Vagina (tissue), 2 donors: ENCODE results near the gene COL28A1. TPM values are rescaled to one million over a fixed set of nuclear protein-coding genes. Genes with fewer than 3 reads are reported as not detected.

ENCODE experiments used
- DNase-seq, 2 donors: peaks; one replicate each; pipeline ENCODE4 v3.0.0-alpha.2; 2017; ENCODE audit errors: extremely low spot score in 2 of 2
- H3K27ac ChIP-seq: fragments of 200-600 bp; sonication (generic); one replicate; pipeline ENCODE4 v1.5.1; 2019
- H3K27me3 ChIP-seq: fragments of 200-600 bp; sonication (generic); one replicate; pipeline ENCODE4 v1.5.1; 2019
- H3K36me3 ChIP-seq, 2 donors: fragments of 200-600 bp; sonication (generic); one replicate each; pipeline ENCODE4 v1.5.1; 2017 to 2019
- H3K4me1 ChIP-seq: fragments of 200-600 bp; sonication (generic); one replicate; pipeline ENCODE4 v1.5.1; 2019
- H3K4me3 ChIP-seq, 2 donors: fragments of 200-600 bp; sonication (generic); 1 replicate in 1 of 2; 2 replicates in 1 of 2; pipeline ENCODE4 v1.5.1; 2016 to 2019
- H3K9me3 ChIP-seq: fragments of 200-600 bp; sonication (generic); one replicate; pipeline ENCODE4 v1.5.1; 2019
- CTCF ChIP-seq, 3 experiments: fragments of 450-650 bp in 2 of 3; fragments of 200-600 bp in 1 of 3; sonication (generic) in 1 of 3; IDR thresholded peaks; one replicate each; pipeline ENCODE4 v1.5.1; 2017 to 2019; ENCODE audit warnings: antibody characterized with exemption in 3 of 3, mild to moderate bottlenecking in 2 of 3, moderate library complexity in 2 of 3
- POLR2A ChIP-seq, 2 donors: fragments of 450-650 bp; IDR thresholded peaks; one replicate each; pipeline ENCODE4 v1.6.1; 2017; ENCODE audit warnings: antibody characterized with exemption in 2 of 2, mild to moderate bottlenecking in 2 of 2, moderate library complexity in 2 of 2
- POLR2AphosphoS5 ChIP-seq, 2 donors: sonication (generic); formaldehyde crosslinking; IDR thresholded peaks; one replicate each; pipeline ENCODE4 v1.9.0; 2017; ENCODE audit warnings: antibody characterized with exemption in 2 of 2, mild to moderate bottlenecking in 2 of 2, low read depth in 1 of 2; ENCODE audit not compliant: insufficient read depth in 1 of 2
- intact Hi-C: fragments of 100-400 bp; cut with DNase I; formaldehyde crosslinking; loops from one replicate; pipeline ENCODE4 v1.15.1; 2023
- total RNA-seq: library from RNA; depleted of rRNA; stranded (reverse); fragments of >200 nt; gene quantifications from one replicate; pipeline ENCODE4 v1.2.3, GENCODE V29; 2016

COL28A1 gene
- total RNA-seq, 1 donor from 2014 or later, result 5.4 TPM

- no peaks in the 10 kb centered on the region for H3K9me3 ChIP-seq
- intact Hi-C loops, result no loop called here
- TF ChIP-seq POLR2AphosphoS5 (IDR thresholded peaks at IDR 0.05; ENCODE audit: insufficient read depth in 1 of 2, low read depth in 1 of 2), result peak in 1 of 2 donors; percentile 45
- TF ChIP-seq POLR2A (IDR thresholded peaks at IDR 0.05), result no peak
- no peaks in the 10 kb centered on the region for H3K27me3 ChIP-seq
- no peak for DNase-seq
- H3K4me1 ChIP-seq, result peaks cover 12% of the 10 kb centered on the region
- H3K27ac ChIP-seq, result peak overlapping the region; percentile 38
- H3K4me3 ChIP-seq, result no peak overlapping the region
- no peaks in the 10 kb centered on the region for H3K36me3 ChIP-seq
These were observed 96.8 kb downstream of the COL28A1 start for GRCh38 chr7:7438851-7439250.

GRCh38 chr7:7435978-7436377 is 99.7 kb downstream of the COL28A1 start:
- DNase-seq, result no peak
- Histone ChIP-seq H3K9me3 (no peaks in the 10 kb centered on the region), H3K4me1 (peaks cover 12% of the 10 kb centered on the region), H3K27ac (no peak overlapping the region), H3K4me3 (no peak overlapping the region), H3K36me3 (no peaks in the 10 kb centered on the region), H3K27me3 (no peaks in the 10 kb centered on the region)
- intact Hi-C loops, result no loop called here
- TF ChIP-seq CTCF (IDR thresholded peaks at IDR 0.05), result no peak
- no peak for TF ChIP-seq POLR2AphosphoS5 (IDR thresholded peaks at IDR 0.05; ENCODE audit: insufficient read depth in 1 of 2, low read depth in 1 of 2)
- no peak for TF ChIP-seq POLR2A (IDR thresholded peaks at IDR 0.05)

- Histone ChIP-seq H3K4me1 (peaks cover 18% of the 10 kb centered on the region), H3K27me3 (no peaks in the 10 kb centered on the region), H3K36me3 (no peaks in the 10 kb centered on the region), H3K27ac (peak overlapping the region; percentile 1), H3K4me3 (no peak overlapping the region), H3K9me3 (no peaks in the 10 kb centered on the region)
- TF ChIP-seq POLR2AphosphoS5 (IDR thresholded peaks at IDR 0.05; ENCODE audit: insufficient read depth in 1 of 2, low read depth in 1 of 2) (no peak), POLR2A (IDR thresholded peaks at IDR 0.05) (no peak), CTCF (IDR thresholded peaks at IDR 0.05) (no peak)
- intact Hi-C loops, result no loop called here
- DNase-seq, result no peak
These were observed 101.3 kb downstream of the COL28A1 start for GRCh38 chr7:7434329-7434728.

DNA sequence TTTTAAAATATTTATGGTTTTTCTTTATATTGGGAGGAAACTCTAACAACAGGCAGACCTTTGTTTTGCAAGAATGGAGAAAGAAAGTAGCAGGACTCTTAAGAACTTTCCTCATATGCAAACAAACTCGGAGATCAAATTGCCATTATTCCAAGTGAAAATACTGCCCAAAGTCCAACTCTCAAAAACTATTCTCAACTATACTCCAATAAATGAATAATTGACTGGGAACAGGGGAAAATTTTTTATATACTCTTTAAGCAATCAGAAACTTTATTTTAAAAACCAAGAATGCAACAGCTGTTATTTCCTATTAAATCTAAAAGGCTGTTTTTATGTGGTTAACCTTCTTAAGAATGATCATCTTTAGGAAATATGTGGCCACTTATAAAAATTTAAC is 101.9 kb downstream of the COL28A1 start:
- intact Hi-C loops, result no loop called here
- no peak overlapping the region for H3K4me3 ChIP-seq
- no peaks in the 10 kb centered on the region for H3K9me3 ChIP-seq
- TF ChIP-seq POLR2AphosphoS5 (IDR thresholded peaks at IDR 0.05; ENCODE audit: insufficient read depth in 1 of 2, low read depth in 1 of 2) (no peak), CTCF (IDR thresholded peaks at IDR 0.05) (no peak), POLR2A (IDR thresholded peaks at IDR 0.05) (no peak)
- H3K27ac ChIP-seq, result no peak overlapping the region
- no peaks in the 10 kb centered on the region for H3K27me3 ChIP-seq
- no peak for DNase-seq
- no peaks in the 10 kb centered on the region for H3K36me3 ChIP-seq
- peaks cover 15% of the 10 kb centered on the region for H3K4me1 ChIP-seq

DNA sequence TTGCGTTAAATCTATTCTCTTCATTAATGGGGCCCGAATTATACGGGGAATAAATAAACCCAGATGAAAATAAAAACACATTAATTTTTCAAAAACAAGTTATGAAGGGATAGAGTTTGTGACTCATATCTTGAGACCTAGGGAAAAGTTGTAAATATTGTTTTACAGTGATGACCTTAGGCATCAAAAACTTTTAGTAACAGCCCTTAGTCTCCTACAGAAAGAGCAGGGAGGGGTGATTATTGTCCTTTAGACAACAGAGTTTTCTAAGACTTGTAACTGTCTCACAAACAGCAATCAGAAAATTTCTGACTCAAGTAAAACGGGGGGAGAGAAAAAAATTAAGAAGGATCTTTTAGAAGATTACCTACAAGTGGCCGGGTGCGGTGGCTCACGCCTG is 102.7 kb downstream of the COL28A1 start:
- H3K36me3 ChIP-seq, result no peaks in the 10 kb centered on the region
- intact Hi-C loops, result no loop called here
- H3K4me1 ChIP-seq, result peaks cover 15% of the 10 kb centered on the region
- no peaks in the 10 kb centered on the region for H3K27me3 ChIP-seq
- TF ChIP-seq CTCF (IDR thresholded peaks at IDR 0.05) (no peak), POLR2A (IDR thresholded peaks at IDR 0.05) (no peak), POLR2AphosphoS5 (IDR thresholded peaks at IDR 0.05; ENCODE audit: insufficient read depth in 1 of 2, low read depth in 1 of 2) (no peak)
- no peak overlapping the region for H3K4me3 ChIP-seq
- no peak for DNase-seq
- no peaks in the 10 kb centered on the region for H3K9me3 ChIP-seq
- H3K27ac ChIP-seq, result no peak overlapping the region
